Smooth muscle cell of the pulmonary artery (primary cell): ENCODE measurements around the gene STYXL2. TPM values are rescaled to one million over a fixed set of nuclear protein-coding genes. Genes with fewer than 3 reads are reported as not detected.

Source experiments
- total RNA-seq: library from RNA; depleted of rRNA; stranded (reverse); fragments of >200 nt; gene quantifications from 2 replicates; pipeline ENCODE4 v1.2.3, GENCODE V29; 2014

Gene STYXL2
- not detected in 2 replicates for total RNA-seq

DNA sequence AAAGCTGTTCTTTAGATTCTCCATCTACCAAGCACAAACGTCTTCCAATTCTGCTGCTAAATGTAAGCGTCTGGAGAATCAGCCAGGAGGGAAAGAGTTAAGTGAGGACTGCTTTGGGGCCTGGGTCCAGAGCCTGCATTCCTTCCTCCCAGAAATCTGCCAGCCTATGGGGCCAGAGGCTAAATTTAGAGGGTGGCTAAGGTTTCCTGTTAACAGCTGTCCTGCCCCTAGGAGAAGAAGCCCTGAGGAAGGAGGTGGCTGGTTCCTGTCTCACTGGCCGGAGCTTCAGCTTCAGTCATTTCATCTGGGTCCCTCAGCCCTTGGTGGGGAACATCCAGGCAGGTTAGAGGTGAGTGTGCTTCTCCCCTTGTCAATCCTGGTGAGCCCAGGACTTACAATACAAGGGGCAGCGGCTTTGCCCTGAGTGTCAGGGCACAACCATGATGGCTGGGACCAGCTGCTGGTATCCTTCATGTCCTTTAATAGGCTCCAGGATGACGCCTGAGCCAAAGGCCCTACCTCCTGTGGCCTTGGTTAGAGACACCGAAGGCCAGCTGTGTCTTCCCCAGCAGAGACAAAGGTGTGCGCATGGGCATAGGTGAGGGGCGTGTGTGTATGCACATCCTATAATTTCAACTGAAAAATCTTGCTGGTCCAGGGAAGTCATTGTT is at the start of gene STYXL2:
TSS of gene STYXL2 (plus strand) at position 230 of the 671 bp plus-strand sequence. CDS start 775 bp downstream, outside the sequence.

GRCh38 chr1:167090314-167090942 is 3.4 kb upstream of the STYXL2 start, which contains the start of gene GPA33:
GPA33 (minus strand) TSS chr1:167090377; CDS start chr1:167090287, 90 bp downstream.

Other genes starting within 250 kb of the STYXL2 start
- gene TADA1, start 217.8 kb upstream of the STYXL2 start, total RNA-seq, result 7.7 and 8.3 TPM in 2 replicates
- gene ILDR2, start 118.5 kb upstream of the STYXL2 start, total RNA-seq, result 0.13 TPM in 1 of 2 replicates, not detected in the other
- 0.07 TPM in 1 of 2 replicates, not detected in the other for gene MAEL, start 104.8 kb upstream of the STYXL2 start, total RNA-seq
- not detected in 2 replicates for gene GPA33, start 3.7 kb upstream of the STYXL2 start, total RNA-seq
- gene POU2F1, start 126.8 kb downstream of the STYXL2 start, total RNA-seq, result 5.7 and 7.5 TPM in 2 replicates